Activated naive CD8-positive, alpha-beta T cell treated with anti-CD3 and anti-CD28 coated beads, Interleukin-2, amount 50 U/mL, for 16 hours (primary cell): ENCODE data around the gene CCL18.
"Not testable (repeated sequence)": the region's sequence is repeated elsewhere in the genome, so short reads cannot be mapped to it uniquely, and the experiment has no call there.

Experiments
- DNase-seq: peaks from one replicate; pipeline ENCODE4 v3.0.0-alpha.2; 2020; ENCODE audit warnings: low read depth, low spot score

CCL18 gene

DNA sequence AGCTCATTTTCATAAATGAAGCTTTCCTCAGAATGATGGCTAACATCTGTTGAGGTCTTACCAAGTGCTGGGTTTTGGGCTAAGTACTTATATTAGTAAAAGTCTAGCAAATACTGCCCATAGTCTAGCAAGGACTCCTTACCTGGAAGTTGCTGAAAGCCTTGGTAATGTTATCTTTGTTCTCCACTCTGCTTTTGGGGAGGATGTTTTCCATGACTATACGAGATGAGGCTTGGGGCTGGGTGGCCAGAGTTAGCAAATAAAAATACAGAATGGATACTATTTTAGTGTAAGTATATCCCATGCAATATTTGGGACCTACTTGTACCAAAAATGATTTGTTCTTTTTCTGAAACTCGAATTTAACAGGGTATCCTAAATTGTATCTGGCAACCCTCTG, 7.7 kb downstream of the CCL18 start:
- no peak for DNase-seq

DNA sequence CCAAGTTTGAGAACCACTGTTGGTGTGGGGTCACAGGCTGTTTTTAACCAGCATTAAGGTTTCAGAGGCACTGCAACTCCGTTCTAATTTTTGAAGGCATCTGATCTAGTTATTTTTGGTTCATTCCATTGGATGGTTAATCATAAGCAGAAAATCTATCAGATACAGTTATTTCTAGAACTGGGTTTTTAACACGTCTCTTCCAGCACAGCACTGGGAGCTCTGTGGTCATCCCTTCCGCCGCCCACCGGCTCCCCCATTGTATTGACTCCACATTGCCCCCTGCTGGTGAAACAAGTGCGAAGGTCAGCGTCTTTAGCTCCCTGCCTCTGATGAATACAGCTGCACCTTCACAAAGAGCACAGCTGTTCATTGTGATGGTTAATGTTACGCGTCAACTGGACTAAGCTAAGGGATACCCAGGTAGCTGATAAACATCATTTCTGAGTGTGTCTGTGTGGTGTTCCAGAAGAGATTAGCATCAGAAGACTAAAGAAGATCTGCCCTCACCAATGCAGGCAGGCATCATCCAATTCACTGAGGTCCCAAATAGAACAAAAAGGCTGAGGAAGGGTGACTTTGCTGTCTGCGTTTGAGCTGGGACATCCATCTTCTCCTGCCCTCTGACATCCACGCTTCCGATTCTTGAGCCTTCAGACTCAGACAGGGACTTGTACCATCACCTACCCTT, 8.5 kb downstream of the CCL18 start:
- DNase-seq: peak; percentile 23

DNA sequence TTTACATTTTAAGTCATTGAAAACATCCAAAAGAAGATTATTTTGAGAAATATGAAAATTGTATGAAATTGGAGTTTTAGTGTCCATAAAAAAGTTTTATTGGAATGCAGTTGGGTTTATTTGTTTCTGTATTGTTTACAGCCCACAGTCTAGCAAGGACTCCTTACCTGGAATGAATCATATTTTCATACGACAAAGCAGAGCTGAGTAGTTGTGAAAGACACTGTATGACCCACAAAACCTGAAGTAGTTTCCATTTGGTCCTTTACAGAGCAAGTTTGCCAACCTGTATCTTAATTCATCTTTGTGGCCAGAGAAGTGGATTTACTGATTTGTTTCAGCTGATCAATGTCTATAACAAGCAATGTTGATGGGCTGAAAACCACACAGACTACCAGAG, 10.3 kb downstream of the CCL18 start:
- DNase-seq: no peak

DNA sequence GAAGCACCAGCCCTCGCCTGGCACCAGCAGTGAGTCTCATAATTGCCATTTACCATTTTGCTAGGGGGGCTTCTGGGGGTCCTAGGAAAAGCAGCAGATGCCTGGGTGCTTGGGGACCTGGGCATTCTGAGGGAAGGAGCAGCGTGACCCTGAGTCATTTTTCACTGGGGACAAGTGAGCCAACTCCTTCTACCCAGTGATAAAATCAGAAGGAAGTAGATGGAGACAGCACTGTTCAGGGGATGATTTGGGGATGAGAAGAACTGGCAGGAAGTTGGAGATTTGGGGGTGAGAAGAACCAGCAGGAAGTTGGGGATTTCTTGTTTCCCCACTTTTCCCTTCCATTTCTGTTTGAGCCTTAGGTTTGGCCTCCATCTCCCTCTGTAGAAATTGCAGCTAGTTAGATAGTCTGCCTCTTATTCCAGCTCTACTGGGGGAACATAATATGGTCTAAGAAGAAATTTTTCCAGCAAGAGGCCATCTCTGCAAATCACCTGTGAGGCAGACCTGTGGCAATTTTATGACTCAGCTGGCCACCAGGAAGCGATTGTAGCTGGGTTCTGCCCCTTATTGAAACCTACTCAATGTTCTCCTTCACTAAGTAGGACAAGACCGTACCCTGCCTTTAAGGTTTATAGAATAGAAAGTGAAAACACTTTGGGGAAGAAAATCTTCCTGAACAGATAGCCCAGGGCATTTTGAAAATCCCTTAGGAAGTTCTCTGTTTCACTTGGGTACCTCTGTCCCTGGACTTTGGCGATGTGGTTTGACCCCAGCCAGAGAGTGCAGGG, 17.8 kb downstream of the CCL18 start:
- DNase-seq: not testable (repeated sequence)

DNA sequence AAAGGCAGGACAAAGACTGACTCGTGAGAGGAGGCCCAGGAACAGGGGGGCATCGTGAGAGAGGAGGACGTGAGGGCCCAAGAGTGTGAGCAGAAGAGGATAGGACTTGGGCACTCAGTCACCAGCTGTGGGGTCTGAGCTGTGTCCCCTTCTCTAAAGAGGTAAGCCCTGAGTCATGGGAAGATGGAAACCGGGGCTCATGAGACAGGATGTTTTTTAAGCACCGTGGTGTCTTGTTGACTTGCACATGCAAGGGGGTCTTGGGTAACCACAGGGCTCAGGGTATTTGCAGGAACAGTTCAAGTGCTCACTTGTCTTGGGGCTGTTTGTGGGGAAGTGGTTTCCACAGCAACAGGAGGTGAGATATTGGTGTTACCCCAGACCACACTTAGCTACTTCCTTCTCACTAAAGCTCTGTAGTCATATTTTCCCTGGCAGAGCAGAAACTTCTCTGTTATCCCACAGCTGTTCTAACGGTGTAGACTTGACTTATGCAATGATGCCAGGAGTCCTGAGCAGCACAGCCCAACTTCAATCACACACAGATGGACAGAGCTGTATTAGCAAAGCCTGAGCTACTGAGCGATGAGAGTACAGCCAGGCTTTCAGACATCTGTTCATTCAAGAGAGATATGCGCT, 18.5 kb downstream of the CCL18 start:
- not testable (repeated sequence) for DNase-seq

DNA sequence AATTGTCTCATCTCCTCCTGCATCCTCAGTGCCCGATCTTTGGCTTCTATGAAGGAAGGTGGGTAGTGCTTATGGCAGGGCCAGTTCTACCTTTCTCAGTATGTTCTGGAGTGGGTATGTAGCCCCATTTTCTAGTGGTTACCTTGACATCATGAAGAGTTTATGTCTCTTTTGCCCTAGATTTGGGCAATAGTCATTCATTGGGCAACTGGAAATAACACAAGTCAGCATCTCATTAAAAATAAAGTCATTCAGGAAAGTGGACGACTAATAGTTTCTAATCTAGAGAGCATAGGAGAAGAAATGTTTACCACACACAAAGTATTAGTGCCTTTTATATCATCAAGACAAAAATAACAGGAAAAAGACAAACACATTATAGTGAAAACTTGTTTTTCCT, 19.6 kb downstream of the CCL18 start:
- not testable (repeated sequence) for DNase-seq

DNA sequence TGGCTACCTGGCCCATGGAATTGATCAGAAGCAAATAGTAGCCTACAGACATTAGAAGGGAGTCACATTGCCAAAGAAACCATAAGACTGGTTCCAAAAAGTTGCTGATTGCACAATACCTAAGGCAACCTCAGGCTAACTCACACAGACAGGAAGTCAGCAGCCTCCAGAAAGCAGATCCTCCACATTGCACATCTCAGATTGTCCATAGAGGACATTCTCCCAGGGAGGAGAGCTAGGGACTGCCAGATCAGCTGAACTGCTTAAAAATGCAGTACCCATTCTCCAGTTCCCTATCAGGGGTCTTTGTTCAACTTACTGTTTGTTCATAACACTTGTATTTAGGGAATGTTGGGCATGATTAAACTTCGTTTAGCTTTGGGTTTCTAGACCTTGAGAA, 21.7 kb downstream of the CCL18 start:
- no peak for DNase-seq

DNA sequence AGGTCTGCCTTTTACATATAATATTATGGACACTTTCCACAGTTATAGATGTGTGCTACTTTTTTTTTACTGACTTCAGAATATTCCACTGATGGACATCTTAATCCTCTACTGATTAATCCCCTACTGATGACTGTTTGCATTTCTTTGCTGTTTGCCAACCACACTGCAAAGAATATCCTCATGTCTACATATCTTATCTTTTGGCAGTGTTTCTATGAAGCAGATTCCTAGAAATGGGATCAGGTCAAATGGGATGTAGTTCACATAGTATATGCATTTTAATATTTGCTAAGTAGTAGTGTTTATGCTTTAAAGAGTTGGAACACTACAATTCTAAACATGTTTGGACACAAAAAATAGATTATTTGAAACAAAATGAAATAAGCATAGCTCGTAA, 22.7 kb downstream of the CCL18 start:
- no peak for DNase-seq

DNA sequence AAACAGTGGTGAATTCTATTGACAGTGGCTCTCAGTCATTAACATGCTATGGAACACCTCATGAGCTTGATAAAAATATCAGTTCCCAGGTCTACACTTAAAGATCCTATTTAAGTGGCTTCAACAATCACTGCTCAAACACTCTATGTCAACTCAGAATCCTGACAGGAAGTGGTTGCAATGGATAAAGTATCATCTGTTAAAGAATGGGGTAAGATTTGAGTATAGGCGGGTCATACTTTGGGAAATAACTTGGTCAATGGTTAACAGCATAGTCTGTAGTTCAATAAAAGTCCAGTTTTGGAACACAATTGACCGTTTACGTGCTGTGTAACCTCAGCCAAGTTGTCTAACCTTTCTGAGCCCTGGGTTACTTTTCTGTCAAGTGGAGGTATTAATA, 23.4 kb downstream of the CCL18 start:
- DNase-seq: not testable (repeated sequence)

DNA sequence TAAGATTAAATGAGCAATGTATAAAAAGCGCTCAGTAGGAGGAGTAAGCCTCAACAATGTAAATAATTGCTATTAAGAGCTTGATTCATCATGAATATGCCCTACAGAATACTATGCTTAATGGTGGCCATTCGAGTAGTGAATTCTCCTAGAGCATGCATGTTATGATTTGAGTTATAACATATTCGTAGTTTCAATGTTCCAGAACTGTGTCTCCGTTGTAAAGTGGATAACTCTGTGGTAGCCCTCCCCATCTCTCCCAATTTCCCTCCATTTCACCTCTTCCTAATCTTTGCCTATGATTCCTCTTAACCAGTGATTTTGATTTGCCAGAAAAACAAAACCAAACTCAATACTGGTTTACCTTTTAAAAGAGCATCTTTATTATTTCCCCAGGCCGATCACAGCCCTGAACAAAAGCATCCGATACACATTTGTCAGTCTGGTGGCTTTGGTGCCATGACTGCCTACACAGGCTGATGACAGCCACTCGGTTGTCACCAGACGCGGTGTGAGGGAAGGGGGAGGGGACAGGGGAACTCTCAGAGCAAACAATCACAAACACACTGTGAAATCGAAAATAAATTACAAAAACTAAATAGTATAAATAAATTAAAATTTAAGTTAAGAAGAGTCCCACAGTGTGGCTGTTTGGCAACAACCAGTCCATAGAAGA, 24.0 kb downstream of the CCL18 start:
- DNase-seq: not testable (repeated sequence)

DNA sequence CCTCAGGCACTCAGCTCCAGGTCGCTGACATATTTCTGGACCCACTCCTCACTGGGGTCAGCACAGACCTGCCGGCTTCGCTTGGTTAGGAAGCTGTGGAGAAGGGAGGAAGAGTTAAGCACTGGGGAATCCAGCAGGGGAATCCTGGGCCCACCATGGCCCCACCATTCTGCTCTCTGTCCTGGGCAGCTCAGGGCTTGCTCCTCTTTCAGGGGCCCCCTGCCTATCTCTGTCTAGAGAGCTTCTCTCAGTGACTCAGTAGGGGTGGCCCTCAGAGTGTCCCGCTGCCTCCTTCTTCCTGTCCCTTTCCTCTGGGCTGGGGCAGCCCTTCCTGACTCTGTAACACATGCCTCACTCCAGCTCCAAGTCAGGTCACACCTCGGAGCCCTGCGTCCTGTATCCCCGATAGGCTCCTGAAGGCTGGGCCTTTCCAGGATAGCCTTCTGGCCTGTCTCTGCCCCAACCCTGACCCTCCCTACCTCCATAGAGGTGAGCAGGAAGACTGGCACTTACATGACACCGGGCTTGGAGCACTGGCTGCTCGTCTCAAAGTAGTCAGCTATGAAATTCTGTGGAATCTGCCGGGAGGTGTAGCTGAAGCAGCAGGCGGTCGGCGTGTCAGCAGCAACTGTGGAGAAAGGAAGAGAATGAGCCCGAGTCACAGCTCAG, 24.7 kb downstream of the CCL18 start:
- no peak for DNase-seq

DNA sequence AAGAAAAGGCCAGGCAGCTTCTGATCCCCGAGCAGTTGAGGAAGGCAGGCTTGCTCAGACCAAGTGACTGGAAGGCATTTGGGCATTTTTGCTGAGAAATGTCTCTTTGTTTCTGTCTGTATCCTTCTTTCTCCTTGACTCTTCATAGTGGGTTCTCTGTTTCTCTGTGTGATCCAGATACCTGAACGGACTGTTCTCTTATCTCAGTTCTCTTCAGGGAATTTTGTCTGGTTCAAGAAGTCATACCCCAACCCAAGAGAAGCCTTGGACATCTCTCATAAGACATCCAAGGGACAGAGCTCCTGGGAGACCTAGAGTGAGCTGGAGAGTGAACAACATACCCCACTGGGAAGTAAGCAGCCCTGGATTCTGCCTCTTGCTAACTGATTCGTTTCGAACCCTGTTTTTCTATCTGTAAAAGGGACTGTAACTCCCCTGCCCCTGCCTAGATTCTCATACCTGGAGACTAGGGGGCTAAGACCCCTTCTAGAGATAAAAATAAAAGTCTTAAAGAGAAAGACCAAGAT, 25.3 kb downstream of the CCL18 start:
- no peak for DNase-seq

DNA sequence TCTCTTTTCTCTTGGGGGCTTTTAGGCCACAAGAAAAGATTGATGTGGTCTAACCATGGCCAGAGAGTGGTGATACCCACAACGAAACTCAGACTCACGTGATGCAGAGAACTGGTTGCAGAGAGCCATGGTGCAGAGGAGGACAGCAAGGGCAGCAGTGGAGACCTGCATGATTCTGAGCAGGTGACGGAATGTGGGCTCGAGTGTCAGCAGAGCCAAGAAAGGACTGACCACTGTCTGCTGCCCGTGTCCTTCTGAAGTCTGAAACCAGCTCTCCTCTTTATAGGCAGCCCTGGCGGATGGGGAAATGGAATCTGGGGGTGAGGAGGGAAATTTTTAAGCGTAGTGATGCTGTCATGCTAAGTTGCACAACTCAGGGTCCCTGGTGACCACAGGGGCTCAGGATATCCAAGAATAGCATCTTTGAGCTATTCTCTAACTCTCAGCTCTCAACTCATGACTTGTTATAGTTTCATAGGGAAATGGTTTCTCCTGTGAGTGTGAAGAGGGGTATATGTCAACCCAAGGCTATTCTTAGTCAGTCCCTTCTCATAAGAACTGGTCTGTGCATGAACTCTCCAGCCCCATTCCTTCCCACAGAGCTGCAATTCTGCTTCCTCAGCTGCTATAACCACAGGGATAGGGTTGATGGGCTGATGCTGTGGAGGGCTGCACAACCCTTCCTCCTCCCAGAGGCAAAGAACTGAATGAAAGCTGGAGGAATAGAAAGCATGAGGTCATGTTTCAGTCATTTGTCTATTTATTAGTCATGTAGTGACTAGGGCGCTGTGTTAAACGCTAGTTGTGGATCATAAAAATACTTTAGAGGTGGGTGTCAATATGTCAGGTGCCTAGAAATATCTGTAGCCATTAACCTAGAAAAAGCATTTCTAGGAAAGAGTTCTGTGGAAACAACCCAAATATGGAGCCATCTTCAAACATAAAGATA, 26.1 kb downstream of the CCL18 start, which contains the start of gene CCL3:
CCL3 (minus strand) TSS at position 256 of the 949 bp plus-strand sequence; CDS start at position 171, 85 bp downstream.
- no peak for DNase-seq

DNA sequence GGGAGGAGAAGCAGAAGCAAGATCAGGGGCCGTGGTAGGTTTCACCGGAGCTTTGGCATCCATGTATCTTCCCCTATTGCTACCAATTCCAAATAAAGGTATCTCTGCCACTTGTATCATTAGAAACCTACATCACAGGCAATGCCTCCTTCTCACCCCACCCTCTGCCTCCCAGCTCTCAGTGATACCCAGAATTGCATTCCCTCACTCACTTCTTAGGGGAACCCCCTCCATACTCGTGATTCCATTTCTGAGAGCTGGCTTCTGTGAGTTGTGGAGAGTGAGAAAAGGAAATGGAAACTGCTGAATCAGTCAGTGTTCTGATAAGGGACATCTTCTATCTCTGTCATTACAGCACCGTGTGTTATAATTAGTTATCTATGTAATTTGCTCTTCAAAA, 28.2 kb downstream of the CCL18 start:
- DNase-seq: no peak

DNA sequence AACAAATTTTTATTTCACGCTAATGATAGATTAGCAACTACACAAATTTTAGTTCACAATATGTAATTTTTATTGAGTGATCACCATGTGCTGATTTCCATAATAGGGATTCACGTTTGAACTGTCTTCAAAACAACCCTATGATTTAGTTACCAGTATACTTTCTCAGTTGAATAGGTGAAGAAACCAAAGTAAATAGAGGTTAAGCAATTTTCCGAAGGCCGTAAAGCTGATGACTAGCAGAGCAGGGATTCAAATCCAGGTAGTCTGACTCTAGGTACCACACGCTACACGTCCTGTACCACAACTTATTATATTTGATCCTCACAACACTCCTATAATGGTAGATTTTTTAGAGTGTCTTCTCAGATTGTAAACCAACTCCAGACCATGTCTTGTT, 28.6 kb downstream of the CCL18 start:
- DNase-seq: not testable (repeated sequence)

DNA sequence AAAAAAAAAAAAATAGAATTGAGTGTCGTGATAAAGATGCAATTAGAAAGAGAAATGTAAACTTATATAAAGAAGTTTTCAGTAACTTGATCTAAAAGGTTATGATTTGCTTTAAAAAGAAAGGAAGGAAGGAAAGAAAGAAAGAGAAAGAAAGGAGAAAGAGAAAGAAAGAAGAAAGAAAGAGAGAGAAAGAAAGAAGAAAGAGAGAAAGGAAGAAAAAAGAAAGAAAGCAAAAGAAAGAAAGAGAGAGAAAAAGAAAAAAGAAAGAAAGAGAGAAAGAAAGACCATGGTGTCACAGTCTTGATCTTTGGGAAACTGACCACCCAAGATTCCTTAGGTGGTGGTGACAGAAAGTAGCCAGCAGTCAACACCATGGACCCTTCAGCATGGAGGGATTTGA, 30.2 kb downstream of the CCL18 start:
- DNase-seq: no peak

DNA sequence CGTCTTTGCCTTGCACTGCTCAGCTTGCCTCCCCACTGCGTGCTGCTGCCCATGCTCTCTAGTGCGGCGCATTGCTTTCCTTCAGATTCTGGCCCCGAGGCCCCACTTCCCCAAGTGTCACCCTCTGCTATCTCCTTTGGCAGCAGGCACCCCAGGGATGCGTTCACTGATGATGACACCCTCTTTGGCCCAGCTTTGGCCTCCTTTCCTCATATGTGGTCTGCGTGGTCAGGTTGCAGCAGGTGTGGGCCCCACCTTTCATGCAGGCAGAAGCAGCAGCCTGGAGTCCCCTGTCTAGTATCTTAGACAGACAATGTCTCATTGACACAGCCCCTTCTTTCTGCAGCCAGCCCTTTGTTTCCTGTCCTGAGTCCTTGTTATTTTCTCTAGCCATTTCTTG, 30.7 kb downstream of the CCL18 start:
- no peak for DNase-seq

DNA sequence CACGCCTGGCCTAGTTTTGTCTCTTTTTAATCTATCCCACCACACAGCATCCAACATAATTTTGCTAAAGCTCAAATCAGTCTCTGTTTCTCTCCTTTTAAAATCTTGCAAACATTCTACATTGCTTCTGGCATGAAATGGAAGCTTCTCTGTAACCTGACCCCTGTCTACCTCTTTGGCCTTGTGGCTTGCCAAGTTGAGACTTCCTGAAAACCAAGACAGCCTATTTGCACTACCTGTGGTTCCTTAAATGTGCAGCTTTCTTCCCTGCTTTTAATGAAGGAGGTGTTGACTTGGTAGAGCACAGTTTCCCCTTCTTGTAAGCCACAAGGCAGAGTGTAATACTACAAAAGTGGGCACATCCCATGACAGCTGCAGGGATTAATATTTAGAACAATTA, 31.9 kb downstream of the CCL18 start:
- DNase-seq: no peak

DNA sequence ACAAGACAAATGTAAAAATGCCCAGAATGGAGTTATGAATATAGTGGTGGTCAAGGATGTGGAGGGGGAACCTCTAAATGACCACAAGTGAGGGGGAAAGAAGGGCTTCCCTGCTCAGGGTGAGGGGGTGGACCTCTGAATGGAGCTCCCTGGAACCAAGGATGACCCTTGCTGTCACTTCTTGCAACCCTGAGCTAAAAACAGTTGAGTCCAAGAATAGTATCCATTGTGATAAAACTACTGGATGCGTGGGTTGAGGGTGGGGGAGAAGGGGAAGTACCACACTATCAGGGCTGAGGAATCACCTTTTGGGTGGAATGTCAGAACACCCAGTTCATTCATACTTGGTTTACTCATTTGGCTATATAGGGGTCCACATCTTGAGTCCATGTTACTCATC, 34.9 kb downstream of the CCL18 start:
- not testable (repeated sequence) for DNase-seq

DNA sequence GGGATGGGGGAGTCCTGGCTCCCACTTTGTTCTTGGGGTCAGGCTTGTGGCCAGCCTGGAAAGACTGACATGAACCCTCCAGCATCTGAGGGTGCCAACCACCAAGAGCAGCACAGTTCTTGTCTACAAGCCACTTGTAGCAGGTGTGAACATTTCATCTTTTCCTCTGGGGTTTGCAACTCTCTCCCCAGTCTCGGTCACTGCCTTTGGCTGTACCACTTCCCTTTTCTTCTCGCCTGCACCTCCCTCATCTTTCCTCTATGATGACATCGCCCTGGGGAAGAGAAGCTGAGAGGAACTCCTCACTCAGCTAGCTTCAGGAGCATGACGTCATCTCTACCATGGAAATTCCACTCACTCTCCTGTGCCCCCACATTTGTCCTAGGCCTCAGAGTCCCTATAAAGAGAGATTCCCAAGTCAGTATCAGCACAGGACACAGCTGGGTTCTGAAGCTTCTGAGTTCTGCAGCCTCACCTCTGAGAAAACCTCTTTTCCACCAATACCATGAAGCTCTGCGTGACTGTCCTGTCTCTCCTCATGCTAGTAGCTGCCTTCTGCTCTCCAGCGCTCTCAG, 39.4 kb downstream of the CCL18 start, which contains the start of gene CCL4:
CCL4 (plus strand) TSS at position 427 of the 575 bp plus-strand sequence; CDS start at position 506, 79 bp downstream.
- not testable (repeated sequence) for DNase-seq
